ENCODE data around the gene PTPRU.

PTPRU gene

GRCh38 chr1:29317916-29318530 is 81.7 kb downstream of the PTPRU start:
- no peak for DNase-seq

GRCh38 chr1:29318724-29319123 is 82.4 kb downstream of the PTPRU start:
- no peak for DNase-seq

GRCh38 chr1:29319300-29320110 is 83.2 kb downstream of the PTPRU start:
- DNase-seq, result no peak

GRCh38 chr1:29320156-29320940 is 84.0 kb downstream of the PTPRU start:
- no peak for DNase-seq

GRCh38 chr1:29321176-29321575 is 84.9 kb downstream of the PTPRU start:
- DNase-seq, result no peak

- no peak for DNase-seq
Measured at GRCh38 chr1:29322147-29322694, 85.9 kb downstream of the PTPRU start.

- no peak for DNase-seq
Measured at GRCh38 chr1:29322861-29323585, 86.7 kb downstream of the PTPRU start.

- no peak for DNase-seq
Measured at GRCh38 chr1:29323636-29324035, 87.3 kb downstream of the PTPRU start.

- DNase-seq, result no peak
Measured at GRCh38 chr1:29324202-29324601, 87.9 kb downstream of the PTPRU start.

- DNase-seq, result no peak
Measured at GRCh38 chr1:29324771-29325351, 88.5 kb downstream of the PTPRU start.

GRCh38 chr1:29325675-29326074 is 89.4 kb downstream of the PTPRU start:
- no peak for DNase-seq

- no peak for DNase-seq
Measured at GRCh38 chr1:29326123-29326522, 89.8 kb downstream of the PTPRU start.

- DNase-seq, result no peak
Measured at GRCh38 chr1:29327223-29327935, 91.1 kb downstream of the PTPRU start.

- DNase-seq, result no peak
Measured at GRCh38 chr1:29329022-29329775, 92.9 kb downstream of the PTPRU start.

- DNase-seq, result no peak
Measured at GRCh38 chr1:29330089-29330488, 93.8 kb downstream of the PTPRU start.

- no peak for DNase-seq
Measured at GRCh38 chr1:29330856-29331255, 94.5 kb downstream of the PTPRU start.

GRCh38 chr1:29331309-29331708 is 95.0 kb downstream of the PTPRU start:
- DNase-seq, result no peak

- DNase-seq, result no peak
Measured at GRCh38 chr1:29331729-29332128, 95.4 kb downstream of the PTPRU start.

- peak; percentile 15 for DNase-seq
Measured at GRCh38 chr1:29332204-29332603, 95.9 kb downstream of the PTPRU start.

- no peak for DNase-seq
Measured at GRCh38 chr1:29333008-29333407, 96.7 kb downstream of the PTPRU start.

- no peak for DNase-seq
Measured at GRCh38 chr1:29335573-29335972, 99.3 kb downstream of the PTPRU start.
